Activated CD8-positive, alpha-beta T cell treated with anti-CD3 and anti-CD28 coated beads, Interleukin-2, amount 10 ng/mL, durations not matched to agents 7 days and 5 days (primary cell): ENCODE results near the gene DESI1. TPM values are rescaled to one million over a fixed set of nuclear protein-coding genes. Genes with fewer than 3 reads are reported as not detected.
"Not testable (repeated sequence)": the region's sequence is repeated elsewhere in the genome, so short reads cannot be mapped to it uniquely, and the experiment has no call there.

Source experiments
- ATAC-seq: fragments of 150-1000 bp; cut with Tn5 transposase; one replicate; pipeline ENCODE4 v1.10.0; 2021; ENCODE audit warnings: moderate library complexity
- CTCF ChIA-PET: fragments of 350-600 bp; sonication (Branson Sonifier 250); formaldehyde crosslinking; loops from one replicate; lab custom pipeline; 2021; ENCODE audit warnings: antibody characterized with exemption; lab: Charles Lee
- POLR2A ChIA-PET: fragments of 350-600 bp; sonication (Branson Sonifier 250); formaldehyde crosslinking; loops from one replicate; lab custom pipeline; 2021; ENCODE audit warnings: antibody characterized with exemption; lab: Charles Lee
- DNase-seq: peaks from one replicate; pipeline ENCODE4 v3.0.0-alpha.2; 2020
- H3K27ac Mint-ChIP-seq: one replicate; pipeline ENCODE4 v1.8.0; 2021; ENCODE audit warnings: mild to moderate bottlenecking, mixed read lengths
- H3K27me3 Mint-ChIP-seq: one replicate; pipeline ENCODE4 v1.8.0; 2021; ENCODE audit warnings: low read depth, mixed read lengths
- H3K36me3 Mint-ChIP-seq: one replicate; pipeline ENCODE4 v1.8.0; 2021; ENCODE audit warnings: low read depth, mixed read lengths
- H3K4me1 Mint-ChIP-seq: one replicate; pipeline ENCODE4 v1.8.0; 2021; ENCODE audit warnings: low read depth, mixed read lengths
- H3K4me3 Mint-ChIP-seq: one replicate; pipeline ENCODE4 v1.8.0; 2021; ENCODE audit warnings: mild to moderate bottlenecking, mixed read lengths
- H3K9me3 Mint-ChIP-seq: one replicate; pipeline ENCODE4 v1.8.0; 2022; ENCODE audit warnings: mixed read lengths; ENCODE audit not compliant: insufficient read depth
- total RNA-seq, 2 experiments: library from RNA; stranded (reverse); gene quantifications; one replicate each; pipeline ENCODE4 v1.2.3, GENCODE V29; 2021

DESI1 gene
- total RNA-seq, 2 experiments from 2014 or later, result 33.0 to 35.2 TPM

DNA sequence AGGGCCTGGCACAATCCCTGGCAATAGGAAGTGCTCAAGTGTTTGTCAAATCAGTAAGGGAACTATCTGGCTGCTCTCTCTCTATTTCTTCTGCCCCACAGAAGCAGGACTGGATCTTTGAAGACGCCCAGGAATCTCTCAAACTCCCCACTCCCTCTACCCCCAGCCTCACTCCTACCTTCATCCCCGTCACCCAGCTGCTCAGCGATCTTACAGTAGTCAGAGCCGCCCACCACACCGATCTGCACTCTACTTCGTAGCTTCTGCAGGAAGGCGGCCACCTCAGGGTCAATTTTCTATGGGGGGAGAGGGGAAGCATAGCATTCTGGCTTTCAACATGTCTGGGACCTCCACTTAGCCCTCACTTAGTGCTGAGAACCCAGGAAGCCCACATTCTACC, 34.9 kb downstream of the DESI1 start:
- no peaks in the 10 kb centered on the region for H3K27me3 Mint-ChIP-seq
- ChIA-PET CTCF (no interaction called here), POLR2A (no interaction called here)
- no peaks in the 10 kb centered on the region for H3K9me3 Mint-ChIP-seq
- peaks cover 10% of the 10 kb centered on the region for H3K36me3 Mint-ChIP-seq
- H3K27ac Mint-ChIP-seq, result no peak overlapping the region
- DNase-seq (no peak), ATAC-seq (no peak)
- peaks cover 22% of the 10 kb centered on the region for H3K4me1 Mint-ChIP-seq
- no peak overlapping the region for H3K4me3 Mint-ChIP-seq

DNA sequence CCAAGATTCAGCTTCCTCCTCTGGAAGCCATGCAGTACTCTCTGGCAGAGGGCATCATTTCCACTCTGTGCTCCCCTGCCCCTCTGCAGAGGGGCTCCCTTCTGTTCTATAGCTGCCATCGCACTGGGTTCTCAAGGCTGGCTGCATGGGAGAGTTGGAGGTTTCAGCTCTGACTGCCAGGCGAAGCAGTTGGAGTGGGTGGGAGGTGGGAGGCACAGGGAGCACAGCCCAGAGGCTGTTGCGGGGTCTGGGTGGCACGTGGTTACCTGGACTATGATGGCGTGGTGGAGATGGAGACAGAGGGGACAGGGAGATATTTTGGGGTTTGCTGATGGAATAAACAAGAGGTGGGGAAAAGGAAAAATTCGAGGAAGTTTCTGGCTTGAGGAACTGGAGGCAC, 36.0 kb downstream of the DESI1 start:
- ChIA-PET CTCF (interaction anchor here (1.1 kb wide), 1 partner anchor 20 kb away, joined by 3 read pairs; no protein-coding TSS in a partner anchor), POLR2A (no interaction called here)
- no peak for DNase-seq
- peaks cover 10% of the 10 kb centered on the region for H3K36me3 Mint-ChIP-seq
- no peaks in the 10 kb centered on the region for H3K9me3 Mint-ChIP-seq
- H3K27me3 Mint-ChIP-seq, result no peaks in the 10 kb centered on the region
- H3K4me3 Mint-ChIP-seq, result no peak overlapping the region
- H3K27ac Mint-ChIP-seq, result no peak overlapping the region
- no peak for ATAC-seq
- peaks cover 24% of the 10 kb centered on the region for H3K4me1 Mint-ChIP-seq

DNA sequence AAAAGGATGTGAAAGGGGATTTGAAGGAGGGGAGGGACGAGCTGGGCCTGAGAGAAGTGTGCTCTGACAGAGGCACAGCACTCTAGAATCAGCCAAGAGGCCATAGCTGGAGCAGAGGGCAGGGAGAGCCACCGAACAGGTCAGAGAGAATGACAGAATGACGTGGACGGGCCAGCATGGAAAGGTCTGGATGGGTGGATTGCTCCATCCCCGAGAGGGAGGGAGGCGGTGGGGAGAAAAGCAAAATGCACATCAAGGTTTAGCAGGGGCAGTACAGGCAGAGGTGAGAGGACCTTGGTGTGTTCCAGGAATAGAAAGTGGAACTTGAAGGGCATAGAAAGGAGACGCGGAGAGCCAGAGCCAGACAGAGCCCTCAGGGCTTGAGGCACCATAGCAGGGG, 38.1 kb downstream of the DESI1 start:
- ATAC-seq (no peak), DNase-seq (no peak)
- H3K9me3 Mint-ChIP-seq, result no peaks in the 10 kb centered on the region
- no peak overlapping the region for H3K4me3 Mint-ChIP-seq
- CTCF ChIA-PET, result no interaction called here
- H3K27ac Mint-ChIP-seq, result peak overlapping the region; percentile 5
- H3K27me3 Mint-ChIP-seq, result no peaks in the 10 kb centered on the region
- peaks cover 16% of the 10 kb centered on the region for H3K36me3 Mint-ChIP-seq
- POLR2A ChIA-PET, result no interaction called here
- peaks cover 13% of the 10 kb centered on the region for H3K4me1 Mint-ChIP-seq

DNA sequence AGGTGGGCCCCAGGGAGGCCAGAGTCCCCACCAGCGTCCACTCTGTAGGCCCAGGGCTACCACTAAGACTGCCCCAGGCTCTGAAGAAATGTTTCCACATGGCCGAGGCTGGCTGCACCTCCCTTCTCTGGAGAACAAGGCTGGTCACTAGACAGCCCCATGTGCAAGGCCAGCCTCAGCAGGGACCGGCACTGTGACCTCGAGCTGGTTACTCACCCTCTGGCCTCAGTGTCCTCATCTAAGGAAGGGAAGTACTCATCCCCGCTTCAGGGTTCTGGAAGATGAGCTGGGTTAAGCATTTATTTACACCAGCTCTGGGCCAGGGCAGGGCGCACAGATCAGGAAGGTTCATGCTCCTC, 40.9 kb downstream of the DESI1 start:
- ATAC-seq (no peak), DNase-seq (no peak)
- Mint-ChIP-seq H3K9me3 (no peaks in the 10 kb centered on the region), H3K27me3 (no peaks in the 10 kb centered on the region), H3K27ac (no peak overlapping the region), H3K36me3 (peaks cover 19% of the 10 kb centered on the region), H3K4me3 (no peak overlapping the region), H3K4me1 (peaks cover 9% of the 10 kb centered on the region)
- POLR2A ChIA-PET, result interaction anchor here (1.6 kb wide), 1 partner anchor 10 kb away, joined by 4 read pairs; the partner anchor contains the start of gene PMM1
- CTCF ChIA-PET, result interaction anchor here (1.2 to 3.0 kb wide), 2 partner anchors 9 to 17 kb away, joined by 3 to 10 read pairs; partner anchors contain the start of gene PMM1

DNA sequence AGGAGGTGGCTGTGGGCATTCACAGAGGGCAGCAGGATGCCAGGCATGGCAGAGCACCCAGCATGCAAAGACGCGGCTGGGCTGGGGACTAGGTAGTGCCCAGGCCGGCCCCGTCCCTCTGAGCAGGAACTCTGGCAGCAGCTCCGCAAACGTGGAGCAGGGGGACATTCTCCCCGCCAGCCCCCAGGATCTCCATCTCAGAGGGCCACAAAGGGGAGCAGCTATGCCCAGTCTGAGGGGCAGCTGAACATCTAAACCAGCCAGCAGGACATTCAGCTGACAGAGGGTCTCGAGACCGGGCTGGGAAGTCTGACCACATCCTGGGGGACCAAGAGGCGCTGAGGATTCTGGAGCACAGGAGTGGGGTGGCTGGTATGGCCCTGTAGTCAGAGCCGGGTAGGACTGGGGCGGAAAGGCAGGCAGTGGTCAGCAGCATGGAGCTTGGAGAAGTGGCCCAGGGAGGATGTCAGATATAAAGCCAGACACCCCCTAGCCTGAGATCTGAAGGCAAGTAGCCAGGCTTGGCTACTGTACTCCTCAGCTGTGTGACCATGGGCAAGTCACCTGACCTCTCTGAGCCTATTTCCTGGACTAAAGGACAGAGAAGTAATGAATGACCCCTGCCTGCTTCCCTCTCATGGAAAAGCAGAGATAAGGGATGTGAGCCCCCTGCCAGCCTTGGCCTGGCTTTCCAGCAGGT, 41.4 kb downstream of the DESI1 start:
- ChIA-PET POLR2A (interaction anchor here (1.6 kb wide), 1 partner anchor 10 kb away, joined by 4 read pairs; the partner anchor contains the start of gene PMM1), CTCF (interaction anchor here (1.2 to 3.0 kb wide), 2 partner anchors 10 to 17 kb away, joined by 3 to 10 read pairs; partner anchors contain the start of gene PMM1)
- Mint-ChIP-seq H3K4me1 (peaks cover 9% of the 10 kb centered on the region), H3K27ac (no peak overlapping the region), H3K36me3 (peaks cover 19% of the 10 kb centered on the region), H3K4me3 (no peak overlapping the region), H3K9me3 (no peaks in the 10 kb centered on the region), H3K27me3 (no peaks in the 10 kb centered on the region)
- ATAC-seq (no peak), DNase-seq (no peak)

DNA sequence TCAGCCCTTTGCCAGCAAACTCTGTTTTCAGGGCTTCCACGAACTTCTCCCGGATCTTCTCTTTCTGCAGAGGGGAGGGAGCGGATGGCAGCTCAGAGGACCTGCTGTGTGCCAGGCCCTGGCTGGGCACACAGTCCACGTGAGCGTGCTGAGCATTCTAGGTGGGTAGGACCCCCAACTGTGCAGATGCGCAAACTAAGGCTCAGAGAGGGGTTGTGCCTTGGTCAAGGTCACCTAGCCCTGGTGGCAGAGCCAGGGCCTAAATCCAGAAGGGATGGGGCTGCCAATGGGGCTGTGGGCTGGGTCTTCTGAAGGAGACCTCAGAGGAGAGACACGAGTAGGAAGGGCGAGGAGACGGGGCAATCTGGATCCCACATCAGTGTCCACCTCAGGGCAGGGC, 42.0 kb downstream of the DESI1 start:
- CTCF ChIA-PET, result interaction anchor here (1.2 to 3.0 kb wide), 2 partner anchors 10 to 18 kb away, joined by 3 to 10 read pairs; partner anchors contain the start of gene PMM1

DNA sequence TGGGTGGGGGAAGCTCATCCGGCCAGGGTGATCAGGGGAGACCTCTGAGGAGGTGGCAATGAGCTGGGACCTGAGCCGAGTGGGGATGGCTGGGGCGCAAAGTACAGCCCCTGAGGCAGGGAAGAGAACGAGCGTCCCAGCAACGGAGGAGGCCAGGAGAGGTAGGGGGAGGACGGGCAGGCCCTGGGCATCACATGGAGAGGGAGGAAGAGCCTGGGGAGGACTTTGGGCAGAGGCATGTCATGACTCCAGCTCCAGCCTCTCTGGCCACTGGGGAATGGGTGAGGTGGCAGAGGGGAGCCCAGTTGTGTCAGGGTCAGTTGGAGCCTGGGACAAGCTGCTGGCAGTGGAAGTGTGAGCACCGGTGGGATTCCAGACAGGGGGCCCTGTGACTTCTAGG, 42.7 kb downstream of the DESI1 start:
- H3K9me3 Mint-ChIP-seq, result no peaks in the 10 kb centered on the region
- no peaks in the 10 kb centered on the region for H3K27me3 Mint-ChIP-seq
- no peak overlapping the region for H3K27ac Mint-ChIP-seq
- peaks cover 5% of the 10 kb centered on the region for H3K4me1 Mint-ChIP-seq
- no peak for DNase-seq
- ChIA-PET CTCF (interaction anchor here (1.3 to 2.2 kb wide), 2 partner anchors 12 to 42 kb away, joined by 3 to 12 read pairs; partner anchors contain the start of gene PMM1), POLR2A (no interaction called here)
- peaks cover 15% of the 10 kb centered on the region for H3K36me3 Mint-ChIP-seq
- ATAC-seq, result no peak
- no peak overlapping the region for H3K4me3 Mint-ChIP-seq

More for the DNA sequence above, 42.0 kb downstream of the DESI1 start:
- Mint-ChIP-seq H3K36me3 (peaks cover 19% of the 10 kb centered on the region), H3K4me1 (peaks cover 9% of the 10 kb centered on the region), H3K9me3 (no peaks in the 10 kb centered on the region), H3K27ac (no peak overlapping the region), H3K4me3 (no peak overlapping the region), H3K27me3 (no peaks in the 10 kb centered on the region)
- POLR2A ChIA-PET, result interaction anchor here (1.6 kb wide), 1 partner anchor 11 kb away, joined by 4 read pairs; the partner anchor contains the start of gene PMM1
- no peak for DNase-seq
- no peak for ATAC-seq

DNA sequence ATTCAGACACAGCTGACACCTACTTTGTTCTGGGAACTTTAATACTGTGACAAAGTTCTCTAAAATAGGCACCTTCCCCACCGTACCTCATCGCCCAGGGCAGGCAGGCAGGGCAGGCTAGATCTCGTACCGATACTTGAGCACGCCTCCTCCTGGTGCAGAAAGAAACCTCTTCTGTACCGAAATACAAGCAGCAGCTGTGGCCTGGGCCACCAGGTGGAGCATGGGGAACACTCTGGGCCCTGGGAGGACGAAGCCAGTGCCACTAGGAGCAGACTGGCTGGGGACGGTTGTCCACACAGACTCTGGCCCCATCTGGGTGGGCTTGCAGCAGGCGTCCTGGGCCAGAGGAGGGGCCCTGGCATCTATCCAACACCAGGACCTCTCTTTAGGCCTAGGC, 44.0 kb downstream of the DESI1 start:
- Mint-ChIP-seq H3K36me3 (peaks cover 8% of the 10 kb centered on the region), H3K4me1 (peaks cover 5% of the 10 kb centered on the region), H3K27ac (no peak overlapping the region), H3K9me3 (no peaks in the 10 kb centered on the region), H3K4me3 (no peak overlapping the region), H3K27me3 (no peaks in the 10 kb centered on the region)
- ATAC-seq (peak; percentile 80), DNase-seq (peak; percentile 64)
- ChIA-PET CTCF (interaction anchor here (0.9 to 2.2 kb wide), 9 partner anchors 9 to 90 kb away, joined by 3 to 12 read pairs (median 3); partner anchors contain the start of gene PMM1), POLR2A (interaction anchor here (1.3 kb wide), 1 partner anchor 12 kb away, joined by 6 read pairs; the partner anchor contains the start of gene PMM1)

DNA sequence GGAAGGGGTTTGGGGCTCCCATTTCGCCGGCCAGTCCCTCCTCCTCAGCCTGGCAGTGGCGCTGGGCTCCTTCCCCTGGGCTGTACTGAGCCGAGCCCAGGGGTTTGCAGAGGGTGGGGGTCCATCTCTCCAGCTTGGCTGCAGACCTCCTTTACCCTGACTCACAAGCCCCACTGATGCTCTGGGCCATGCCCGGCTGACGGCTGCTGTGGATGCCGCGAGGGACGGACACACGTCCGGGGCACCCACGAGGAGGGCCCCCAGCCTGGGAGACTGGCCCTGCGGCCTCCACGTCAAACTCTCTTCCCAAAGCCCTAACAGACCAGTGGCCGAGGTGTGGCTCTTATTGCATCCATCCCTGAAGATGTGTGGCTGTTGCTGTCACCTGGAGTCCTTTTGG, 45.3 kb downstream of the DESI1 start:
- peaks cover 8% of the 10 kb centered on the region for H3K36me3 Mint-ChIP-seq
- no peaks in the 10 kb centered on the region for H3K9me3 Mint-ChIP-seq
- peaks cover 5% of the 10 kb centered on the region for H3K4me1 Mint-ChIP-seq
- no peak for ATAC-seq
- no peaks in the 10 kb centered on the region for H3K27me3 Mint-ChIP-seq
- DNase-seq, result no peak
- no peak overlapping the region for H3K27ac Mint-ChIP-seq
- CTCF ChIA-PET, result interaction anchor here (1.2 kb wide), 1 partner anchor 21 kb away, joined by 3 read pairs; no protein-coding TSS in a partner anchor
- no peak overlapping the region for H3K4me3 Mint-ChIP-seq
- POLR2A ChIA-PET, result interaction anchor here (1.3 to 1.4 kb wide), 2 partner anchors 14 to 23 kb away, joined by 3 to 6 read pairs; partner anchors contain the start of gene PMM1

DNA sequence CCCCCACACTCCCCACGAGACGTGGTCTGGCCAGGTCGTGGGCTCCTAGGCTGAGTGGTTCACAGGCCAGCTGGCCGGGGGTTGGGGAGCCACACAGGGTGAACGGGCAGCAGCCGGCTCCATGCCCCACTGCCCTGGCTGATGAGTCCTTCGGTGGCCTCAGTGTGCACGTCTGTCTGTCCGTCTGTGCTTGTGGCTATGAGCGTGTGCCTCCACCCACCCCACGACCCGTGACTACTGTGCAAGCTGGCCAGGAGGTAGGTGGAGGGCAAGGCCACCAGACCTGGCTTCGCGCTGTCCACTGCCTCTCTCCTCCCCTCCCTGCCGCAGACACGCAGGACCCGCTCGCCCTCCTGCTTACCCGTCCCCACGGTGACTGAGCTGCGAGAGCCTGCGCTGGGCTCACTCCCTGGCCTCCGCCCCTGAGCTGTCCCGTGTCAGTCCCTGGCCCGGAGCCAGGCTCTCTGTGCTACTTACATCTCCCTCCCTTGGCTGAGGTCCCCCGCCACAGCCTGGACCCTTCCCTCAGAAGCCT, 45.9 kb downstream of the DESI1 start:
- H3K9me3 Mint-ChIP-seq, result no peaks in the 10 kb centered on the region
- no peaks in the 10 kb centered on the region for H3K4me1 Mint-ChIP-seq
- DNase-seq (no peak), ATAC-seq (no peak)
- CTCF ChIA-PET, result no interaction called here
- H3K36me3 Mint-ChIP-seq, result peaks cover 8% of the 10 kb centered on the region
- no peak overlapping the region for H3K4me3 Mint-ChIP-seq
- no peaks in the 10 kb centered on the region for H3K27me3 Mint-ChIP-seq
- H3K27ac Mint-ChIP-seq, result no peak overlapping the region
- POLR2A ChIA-PET, result interaction anchor here (1.4 kb wide), 1 partner anchor 23 kb away, joined by 3 read pairs; no protein-coding TSS in a partner anchor

DNA sequence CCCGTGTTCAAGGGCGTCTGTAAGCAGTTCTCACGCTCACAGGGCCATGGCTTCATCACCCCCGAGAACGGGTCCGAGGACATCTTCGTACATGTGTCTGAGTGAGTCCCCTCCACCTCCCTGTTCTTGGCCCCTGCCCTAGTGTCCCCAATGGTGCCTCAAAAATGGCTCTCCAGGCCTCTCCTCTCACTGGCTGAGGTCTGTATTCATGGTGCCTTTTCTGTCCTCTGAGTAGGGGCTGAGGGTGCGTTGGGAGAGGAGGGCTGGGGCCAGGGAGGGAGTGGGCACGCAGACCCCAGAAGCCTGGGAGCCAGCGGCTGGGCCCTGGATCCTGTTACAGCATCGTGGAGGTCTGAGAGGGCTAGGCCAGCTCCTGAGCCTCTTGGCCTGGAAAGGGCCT, 47.2 kb downstream of the DESI1 start:
- ChIA-PET POLR2A (no interaction called here), CTCF (no interaction called here)
- no peaks in the 10 kb centered on the region for H3K4me1 Mint-ChIP-seq
- no peak for DNase-seq
- H3K4me3 Mint-ChIP-seq, result no peak overlapping the region
- H3K27ac Mint-ChIP-seq, result no peak overlapping the region
- no peaks in the 10 kb centered on the region for H3K9me3 Mint-ChIP-seq
- ATAC-seq, result no peak
- H3K27me3 Mint-ChIP-seq, result no peaks in the 10 kb centered on the region
- H3K36me3 Mint-ChIP-seq, result peaks cover 6% of the 10 kb centered on the region

DNA sequence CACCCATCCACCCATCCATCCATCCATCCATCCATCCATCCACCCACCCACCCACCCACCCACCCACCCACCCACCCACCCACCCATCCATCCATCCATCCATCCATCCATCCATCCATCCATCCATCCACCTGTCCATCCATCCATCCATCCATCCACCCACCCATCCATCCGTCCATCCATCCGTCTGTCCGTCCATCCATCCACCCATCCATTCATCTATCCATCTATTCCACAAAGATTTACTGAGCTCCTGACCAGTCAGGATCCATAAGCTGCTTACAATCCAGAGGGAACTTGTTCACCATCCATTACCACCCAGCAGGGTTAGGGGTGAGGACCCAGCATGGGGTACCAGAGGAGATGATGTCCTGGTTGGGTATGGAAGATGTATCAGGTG, 48.5 kb downstream of the DESI1 start:
- H3K4me1 Mint-ChIP-seq, POLR2A ChIA-PET, H3K27me3 Mint-ChIP-seq, ATAC-seq, H3K27ac Mint-ChIP-seq, H3K4me3 Mint-ChIP-seq, DNase-seq, H3K9me3 Mint-ChIP-seq, H3K36me3 Mint-ChIP-seq: not testable (repeated sequence)
- CTCF ChIA-PET, result interaction anchor here (0.9 kb wide), 1 partner anchor 169 kb away, joined by 3 read pairs; no protein-coding TSS in a partner anchor
